Measurements from ENCODE around the gene PATJ. TPM values are rescaled to one million over a fixed set of nuclear protein-coding genes. Genes with fewer than 3 reads are reported as not detected.

PATJ gene
- total and polyA plus RNA-seq, 10 donors: 2.3 to 32.2 (median 17.7) TPM

DNA sequence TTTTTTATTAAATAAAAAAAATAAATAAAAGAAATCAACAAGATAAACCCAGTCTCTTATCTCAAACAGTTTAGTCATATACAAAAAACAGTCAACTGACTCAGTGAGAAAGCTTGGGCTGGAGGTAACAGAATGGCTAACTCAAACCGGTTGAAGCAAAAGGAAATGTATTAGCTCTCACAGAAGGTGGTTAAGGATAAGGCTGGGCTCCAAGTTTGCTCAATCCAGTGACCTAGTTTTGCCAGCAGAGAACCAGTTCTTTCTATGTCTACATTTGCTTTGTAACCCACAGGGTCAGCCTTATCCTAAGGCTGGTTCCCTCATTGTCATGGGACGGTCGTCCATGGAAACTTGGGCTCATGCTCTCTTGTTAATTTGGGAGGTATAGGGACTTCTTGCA lies 307.9 kb downstream of the PATJ start:
- Histone ChIP-seq H3K27me3 (replicated peaks in 1 of 7) (no peaks in the 10 kb centered on the region), H3K9me3 (no peaks in the 10 kb centered on the region), H3K4me3 (no peak overlapping the region), H3K27ac (no peak overlapping the region), H3K4me1 (no peaks in the 10 kb centered on the region), H3K36me3 (peaks cover 0 to 15% (median 0%) of the 10 kb centered on the region in 6 donors)
- TF ChIP-seq CTCF (IDR thresholded peaks at IDR 0.05 in 8 of 11, conservative IDR thresholded peaks at IDR 0.05 in 3 of 11) (no peak), POLR2A (IDR thresholded peaks at IDR 0.05) (no peak), POLR2AphosphoS5 (IDR thresholded peaks at IDR 0.05) (no peak)
- 88 to 95% (median 93%) methylated on average over 3 of the region's 3 CpGs for WGBS, 5 donors
- intact Hi-C loops (cut with DNase I; ENCODE audit: low total_unique reads): no loop called here
- no peak for DNase-seq

DNA sequence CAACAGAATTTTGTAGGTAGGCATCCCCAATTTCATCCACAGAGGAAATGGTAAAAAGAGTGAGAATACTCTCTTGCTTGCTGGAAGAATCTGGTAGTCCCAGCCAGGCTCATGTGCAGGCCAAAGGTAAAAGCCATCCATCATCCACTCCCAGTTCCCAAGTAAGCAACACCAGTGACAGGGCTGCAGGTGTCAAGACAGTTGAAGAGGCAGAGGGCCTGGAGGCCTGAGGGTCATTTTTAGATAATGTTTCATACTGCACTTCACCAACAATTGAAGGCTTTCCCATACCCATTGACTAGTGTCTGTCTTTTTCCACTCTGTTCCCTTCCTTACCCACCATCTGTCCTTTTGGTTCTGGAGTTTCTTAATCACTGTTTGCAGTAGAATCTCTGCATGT lies 310.7 kb downstream of the PATJ start:
- no peaks in the 10 kb centered on the region for H3K4me1 ChIP-seq
- H3K4me3 ChIP-seq: no peak overlapping the region
- no peak overlapping the region for H3K27ac ChIP-seq
- no peak for DNase-seq
- no peaks in the 10 kb centered on the region for H3K9me3 ChIP-seq
- TF ChIP-seq CTCF (IDR thresholded peaks at IDR 0.05 in 8 of 11, conservative IDR thresholded peaks at IDR 0.05 in 3 of 11): no peak
- TF ChIP-seq POLR2A (IDR thresholded peaks at IDR 0.05): no peak
- TF ChIP-seq POLR2AphosphoS5 (IDR thresholded peaks at IDR 0.05): no peak
- intact Hi-C loops (cut with DNase I; ENCODE audit: low total_unique reads): no loop called here
- H3K27me3 ChIP-seq (replicated peaks in 1 of 7): no peaks in the 10 kb centered on the region
- peaks cover 0 to 12% (median 0%) of the 10 kb centered on the region in 6 donors for H3K36me3 ChIP-seq

DNA sequence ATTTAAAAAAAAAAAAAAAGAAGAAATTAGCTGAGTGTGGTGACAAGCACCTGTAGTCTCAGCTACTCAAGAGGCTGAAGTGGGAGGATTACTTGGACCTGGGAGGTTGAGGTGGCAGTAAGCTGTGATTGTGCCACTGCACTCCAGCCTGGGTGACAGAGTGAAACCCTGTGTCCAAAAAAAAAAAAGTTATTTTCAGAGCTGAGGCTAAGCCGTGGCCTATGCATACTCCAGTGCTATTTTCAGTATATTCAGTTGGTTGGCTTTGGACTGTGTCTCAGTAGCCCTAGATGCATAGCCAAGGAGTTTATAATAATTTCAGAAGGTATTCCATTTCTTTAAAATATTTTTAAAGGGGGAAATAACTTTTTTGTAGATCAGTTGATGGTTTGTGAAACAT lies 311.9 kb downstream of the PATJ start:
- Histone ChIP-seq H3K9me3 (no peaks in the 10 kb centered on the region), H3K36me3 (peaks cover 0 to 12% (median 0%) of the 10 kb centered on the region in 6 donors), H3K27ac (no peak overlapping the region), H3K27me3 (replicated peaks in 1 of 7) (no peaks in the 10 kb centered on the region), H3K4me3 (no peak overlapping the region), H3K4me1 (no peaks in the 10 kb centered on the region)
- no peak for DNase-seq
- intact Hi-C loops (cut with DNase I; ENCODE audit: low total_unique reads): no loop called here
- WGBS, 5 donors: 74 to 93% (median 82%) methylated on average over 1 of the region's 1 CpG
- TF ChIP-seq POLR2A (IDR thresholded peaks at IDR 0.05) (no peak), POLR2AphosphoS5 (IDR thresholded peaks at IDR 0.05) (no peak), CTCF (IDR thresholded peaks at IDR 0.05 in 8 of 11, conservative IDR thresholded peaks at IDR 0.05 in 3 of 11) (no peak)

GRCh38 chr1:62057230-62057629 lies 314.9 kb downstream of the PATJ start:
- H3K4me1 ChIP-seq: no peaks in the 10 kb centered on the region
- intact Hi-C loops (cut with DNase I; ENCODE audit: low total_unique reads): no loop called here
- H3K27me3 ChIP-seq (replicated peaks in 1 of 7): no peaks in the 10 kb centered on the region
- TF ChIP-seq POLR2A (IDR thresholded peaks at IDR 0.05): no peak
- no peaks in the 10 kb centered on the region for H3K36me3 ChIP-seq
- no peak for DNase-seq
- H3K4me3 ChIP-seq: no peak overlapping the region
- no peak overlapping the region for H3K27ac ChIP-seq
- no peaks in the 10 kb centered on the region for H3K9me3 ChIP-seq
- WGBS, 5 donors: 87 to 100% (median 94%) methylated on average over 4 of the region's 4 CpGs
